Endothelial cell of umbilical vein (primary cell): ENCODE results near the gene ROMO1.
"Not testable (repeated sequence)": the region's sequence is repeated elsewhere in the genome, so short reads cannot be mapped to it uniquely, and the experiment has no call there.

Experiments
- CTCF ChIP-seq, 2 donors: IDR thresholded peaks; 1 replicate in 1 of 2; 2 replicates in 1 of 2; pipeline ENCODE4 v1.5.1; 2011; ENCODE audit warnings: low read length in 2 of 2, mild to moderate bottlenecking in 2 of 2, moderate library complexity in 2 of 2, control low read depth in 1 of 2, inconsistent platforms in 1 of 2, low read depth in 1 of 2; ENCODE audit not compliant: insufficient read depth in 1 of 2; ENCODE audit errors: extremely low read depth in 1 of 2
- EZH2 ChIP-seq: IDR thresholded peaks from 2 replicates; pipeline ENCODE4 v1.6.1; 2012; ENCODE audit warnings: borderline replicate concordance, low read depth, mild to moderate bottlenecking, moderate library complexity, low read length, inconsistent platforms; ENCODE audit not compliant: severe bottlenecking
- MYC ChIP-seq: IDR thresholded peaks from one replicate; pipeline ENCODE4 v1.6.1; 2011; ENCODE audit warnings: mild to moderate bottlenecking, low read depth, low read length
- POLR2AphosphoS5 ChIP-seq: IDR thresholded peaks from 2 replicates; pipeline ENCODE4 v1.6.1; 2012; ENCODE audit warnings: low read depth, mild to moderate bottlenecking, control low read depth, low read length, moderate library complexity; ENCODE audit not compliant: insufficient read depth

- not testable (repeated sequence) for TF ChIP-seq MYC; CTCF (IDR thresholded peaks at IDR 0.05; ENCODE audit: extremely low read depth in 1 of 2, insufficient read depth in 1 of 2, low read depth in 1 of 2, low read length in 2 of 2); EZH2; POLR2AphosphoS5
These were observed 24.1 kb downstream of the ROMO1 start for GRCh38 chr20:35723275-35723639.
